GM18909 (cell line): ENCODE data around the gene AKNA.
A peak's percentile ranks its signal among the peaks of the same experiment; 100 is the strongest.
"Not testable (repeated sequence)": the region's sequence is repeated elsewhere in the genome, so short reads cannot be mapped to it uniquely, and the experiment has no call there.

Experiments used
- ATAC-seq: cut with Tn5 transposase; IDR thresholded peaks from one replicate; pipeline ENCODE4 v1.9.1; 2021; ENCODE audit warnings: mild to moderate bottlenecking; ENCODE audit not compliant: unreplicated experiment, poor library complexity

AKNA gene

GRCh38 chr9:114344692-114345091 is 43.1 kb downstream of the AKNA start:
- no peak for ATAC-seq

- no peak for ATAC-seq
These were observed 43.6 kb downstream of the AKNA start for GRCh38 chr9:114344188-114344566.

GRCh38 chr9:114343471-114344187 is 44.2 kb downstream of the AKNA start:
- no peak for ATAC-seq

GRCh38 chr9:114342755-114343440 is 44.9 kb downstream of the AKNA start:
- ATAC-seq, result no peak

- ATAC-seq, result no peak
These were observed 45.8 kb downstream of the AKNA start for GRCh38 chr9:114341991-114342390.

- no peak for ATAC-seq
These were observed 46.5 kb downstream of the AKNA start for GRCh38 chr9:114341152-114341830.

GRCh38 chr9:114339130-114339908 is 48.5 kb downstream of the AKNA start:
- peak; percentile 65 for ATAC-seq

- no peak for ATAC-seq
These were observed 49.6 kb downstream of the AKNA start for GRCh38 chr9:114338187-114338586.

- ATAC-seq, result no peak
These were observed 50.9 kb downstream of the AKNA start for GRCh38 chr9:114336699-114337395.

GRCh38 chr9:114336157-114336556 is 51.6 kb downstream of the AKNA start:
- ATAC-seq, result no peak

- ATAC-seq, result no peak
These were observed 52.0 kb downstream of the AKNA start for GRCh38 chr9:114335745-114336144.

- no peak for ATAC-seq
These were observed 53.3 kb downstream of the AKNA start for GRCh38 chr9:114334490-114334889.

- ATAC-seq, result not testable (repeated sequence)
These were observed 54.1 kb downstream of the AKNA start for GRCh38 chr9:114333718-114334117.

GRCh38 chr9:114332474-114333040 is 55.2 kb downstream of the AKNA start:
- ATAC-seq, result not testable (repeated sequence)

- ATAC-seq, result not testable (repeated sequence)
These were observed 56.3 kb downstream of the AKNA start for GRCh38 chr9:114331229-114332195.

GRCh38 chr9:114330636-114331035 is 57.1 kb downstream of the AKNA start:
- ATAC-seq, result no peak

GRCh38 chr9:114329625-114330022 is 58.2 kb downstream of the AKNA start, which contains the start of gene ORM2:
Gene ORM2, plus strand, starts transcription at chr9:114329869. Its CDS starts 36 bp downstream, at chr9:114329905.
- not testable (repeated sequence) for ATAC-seq

GRCh38 chr9:114328937-114329624 is 58.7 kb downstream of the AKNA start:
- not testable (repeated sequence) for ATAC-seq
